A673 (cell line): ENCODE data around the gene KPTN.

ENCODE experiments used
- EZH2 ChIP-seq: fragments of 200-600 bp; sonication (generic); IDR thresholded peaks from 2 replicates; pipeline ENCODE4 v1.6.1; 2017; ENCODE audit warnings: borderline replicate concordance, low read depth, mild to moderate bottlenecking, mixed read lengths, antibody characterized with exemption, low read length; ENCODE audit not compliant: poor library complexity, severe bottlenecking
- TF ChIP-seq, protein P1 (sequence below): fragments of 300-800, 200-600 bp; sonication (generic); conservative IDR thresholded peaks from 2 replicates; pipeline ENCODE4 v1.5.1; 2017; ENCODE audit warnings: low read depth, mild to moderate bottlenecking, antibody characterized with exemption, low read length, moderate library complexity, mixed read lengths

DNA sequence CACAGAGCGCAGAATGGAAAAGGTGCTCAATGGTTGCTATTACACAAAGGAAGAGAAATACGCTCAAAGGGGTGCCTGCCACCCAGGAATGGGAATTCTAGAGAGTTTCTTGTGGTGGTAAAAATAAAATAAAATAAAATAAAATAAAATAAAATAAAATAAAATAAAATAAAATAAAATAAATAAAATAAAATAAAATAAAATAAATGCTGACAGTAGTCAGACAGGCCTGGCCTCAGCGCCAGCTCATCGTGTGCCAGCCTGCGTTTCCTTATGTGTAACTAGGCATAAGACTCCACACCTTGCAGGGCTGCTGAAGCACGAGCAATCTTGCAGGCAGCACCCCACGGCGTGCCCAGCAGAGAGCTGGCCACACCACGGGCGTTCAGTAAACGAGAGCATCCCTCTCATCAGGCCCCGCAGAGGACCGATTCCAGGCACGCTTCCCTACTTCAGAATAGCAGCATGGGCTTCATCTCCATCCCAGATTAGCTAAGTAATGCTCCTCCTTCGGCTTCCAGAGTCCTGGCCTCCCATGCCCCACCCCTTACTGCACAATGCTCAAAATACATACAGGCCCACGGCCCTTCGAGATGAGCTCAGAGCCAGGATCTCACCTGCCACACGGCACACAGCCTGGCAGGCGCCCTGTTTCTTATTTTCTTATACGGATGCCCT, 25.3 kb upstream of the KPTN start:
- TF ChIP-seq, protein P1, sequence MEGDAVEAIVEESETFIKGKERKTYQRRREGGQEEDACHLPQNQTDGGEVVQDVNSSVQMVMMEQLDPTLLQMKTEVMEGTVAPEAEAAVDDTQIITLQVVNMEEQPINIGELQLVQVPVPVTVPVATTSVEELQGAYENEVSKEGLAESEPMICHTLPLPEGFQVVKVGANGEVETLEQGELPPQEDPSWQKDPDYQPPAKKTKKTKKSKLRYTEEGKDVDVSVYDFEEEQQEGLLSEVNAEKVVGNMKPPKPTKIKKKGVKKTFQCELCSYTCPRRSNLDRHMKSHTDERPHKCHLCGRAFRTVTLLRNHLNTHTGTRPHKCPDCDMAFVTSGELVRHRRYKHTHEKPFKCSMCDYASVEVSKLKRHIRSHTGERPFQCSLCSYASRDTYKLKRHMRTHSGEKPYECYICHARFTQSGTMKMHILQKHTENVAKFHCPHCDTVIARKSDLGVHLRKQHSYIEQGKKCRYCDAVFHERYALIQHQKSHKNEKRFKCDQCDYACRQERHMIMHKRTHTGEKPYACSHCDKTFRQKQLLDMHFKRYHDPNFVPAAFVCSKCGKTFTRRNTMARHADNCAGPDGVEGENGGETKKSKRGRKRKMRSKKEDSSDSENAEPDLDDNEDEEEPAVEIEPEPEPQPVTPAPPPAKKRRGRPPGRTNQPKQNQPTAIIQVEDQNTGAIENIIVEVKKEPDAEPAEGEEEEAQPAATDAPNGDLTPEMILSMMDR: no peak
- TF ChIP-seq EZH2: no peak
